Tibial artery (tissue), 4 donors: ENCODE results near the gene LRRC8C.

Experiments
- DNase-seq, 2 donors: peaks; one replicate each; pipeline ENCODE4 v3.0.0-alpha.2; 2019
- H3K27ac ChIP-seq, 2 donors: fragments of 200-600 bp; sonication (generic) in 1 of 2; 1 replicate in 1 of 2; 2 replicates in 1 of 2; pipeline ENCODE4 v1.5.1; 2018 to 2019; ENCODE audit warnings: mild to moderate bottlenecking in 1 of 2
- H3K27me3 ChIP-seq, 2 donors: fragments of 200-600 bp; sonication (generic) in 1 of 2; one replicate each; pipeline versions ENCODE4 v1.5.1 to v1.6.0; 2016 to 2019
- H3K36me3 ChIP-seq, 3 donors: fragments of 200-600 bp; sonication (generic) in 2 of 3; one replicate each; pipeline ENCODE4 v1.5.1; 2016 to 2019; ENCODE audit warnings: mild to moderate bottlenecking in 2 of 3
- H3K4me1 ChIP-seq, 4 donors: fragments of 200-600 bp; sonication (generic) in 2 of 4; 1 replicate in 3 of 4; 2 replicates in 1 of 4; pipeline ENCODE4 v1.5.1; 2016 to 2019
- H3K4me3 ChIP-seq, 2 donors: fragments of 200-600 bp; sonication (generic) in 1 of 2; 1 replicate in 1 of 2; 2 replicates in 1 of 2; pipeline ENCODE4 v1.5.1; 2018 to 2019; ENCODE audit warnings: mild to moderate bottlenecking in 2 of 2
- H3K9me3 ChIP-seq, 3 donors: fragments of 200-600 bp; sonication (generic) in 1 of 3; one replicate each; pipeline ENCODE4 v1.5.1; 2016 to 2019
- CTCF ChIP-seq, 2 experiments: fragments of 200-600 bp in 1 of 2; fragments of 450-650 bp in 1 of 2; IDR thresholded peaks; one replicate each; pipeline ENCODE4 v1.5.1; 2017 to 2019; ENCODE audit warnings: antibody characterized with exemption in 2 of 2, mild to moderate bottlenecking in 1 of 2, moderate library complexity in 1 of 2
- intact Hi-C: fragments of 100-400 bp; cut with DNase I; formaldehyde crosslinking; loops from one replicate; pipeline ENCODE4 v1.15.0; 2023; ENCODE audit warnings: low total_unique reads

The LRRC8C gene

GRCh38 chr1:89736937-89737733 lies 104.2 kb downstream of the LRRC8C start:
- no peak for DNase-seq
- Histone ChIP-seq H3K4me1 (peaks cover 0 to 4% (median 0%) of the 10 kb centered on the region in 4 donors), H3K27me3 (no peaks in the 10 kb centered on the region), H3K4me3 (no peak overlapping the region), H3K9me3 (no peaks in the 10 kb centered on the region), H3K36me3 (no peaks in the 10 kb centered on the region), H3K27ac (no peak overlapping the region)
- intact Hi-C loops = no loop called here
- no peak for TF ChIP-seq CTCF (IDR thresholded peaks at IDR 0.05)

- no peak for TF ChIP-seq CTCF (IDR thresholded peaks at IDR 0.05)
- intact Hi-C loops = no loop called here
- H3K27ac ChIP-seq = no peak overlapping the region
- no peaks in the 10 kb centered on the region for H3K36me3 ChIP-seq
- no peak for DNase-seq
- H3K4me3 ChIP-seq = no peak overlapping the region
- no peaks in the 10 kb centered on the region for H3K27me3 ChIP-seq
- no peaks in the 10 kb centered on the region for H3K9me3 ChIP-seq
- peaks cover 0 to 4% (median 0%) of the 10 kb centered on the region in 4 donors for H3K4me1 ChIP-seq
These were observed 105.1 kb downstream of the LRRC8C start for GRCh38 chr1:89737985-89738510.

- Histone ChIP-seq H3K27ac (no peak overlapping the region), H3K27me3 (no peaks in the 10 kb centered on the region), H3K9me3 (no peaks in the 10 kb centered on the region), H3K4me3 (no peak overlapping the region), H3K36me3 (no peaks in the 10 kb centered on the region), H3K4me1 (peaks cover 0 to 4% (median 0%) of the 10 kb centered on the region in 4 donors)
- TF ChIP-seq CTCF (IDR thresholded peaks at IDR 0.05) = no peak
- no peak for DNase-seq
- intact Hi-C loops = no loop called here
These were observed 106.3 kb downstream of the LRRC8C start for GRCh38 chr1:89739013-89739843.

- no peak for TF ChIP-seq CTCF (IDR thresholded peaks at IDR 0.05)
- H3K4me1 ChIP-seq = peaks cover 0 to 4% (median 0%) of the 10 kb centered on the region in 4 donors
- intact Hi-C loops = no loop called here
- DNase-seq = no peak
- no peaks in the 10 kb centered on the region for H3K27me3 ChIP-seq
- no peaks in the 10 kb centered on the region for H3K36me3 ChIP-seq
- H3K9me3 ChIP-seq = no peaks in the 10 kb centered on the region
- no peak overlapping the region for H3K27ac ChIP-seq
- H3K4me3 ChIP-seq = no peak overlapping the region
These were observed 106.9 kb downstream of the LRRC8C start for GRCh38 chr1:89739844-89740216.

GRCh38 chr1:89743788-89744187 lies 110.9 kb downstream of the LRRC8C start:
- Histone ChIP-seq H3K9me3 (no peaks in the 10 kb centered on the region), H3K27me3 (no peaks in the 10 kb centered on the region), H3K4me3 (no peak overlapping the region), H3K36me3 (no peaks in the 10 kb centered on the region), H3K27ac (no peak overlapping the region), H3K4me1 (no peaks in the 10 kb centered on the region)
- intact Hi-C loops = no loop called here
- no peak for TF ChIP-seq CTCF (IDR thresholded peaks at IDR 0.05)
- DNase-seq = no peak
